Breast epithelium (tissue), 4 donors: ENCODE results near the gene ATP9B. TPM values are rescaled to one million over a fixed set of nuclear protein-coding genes. Genes with fewer than 3 reads are reported as not detected.

Experiments used
- DNase-seq, 2 donors: peaks; one replicate each; pipeline ENCODE4 v3.0.0-alpha.2; 2019; ENCODE audit warnings: low spot score in 2 of 2
- H3K27ac ChIP-seq, 2 donors: fragments of 200-600 bp; sonication (generic) in 1 of 2; one replicate each; pipeline ENCODE4 v1.5.1; 2016 to 2019; ENCODE audit warnings: mild to moderate bottlenecking in 1 of 2
- H3K27me3 ChIP-seq, 2 donors: fragments of 200-600 bp; sonication (generic) in 1 of 2; one replicate each; pipeline versions ENCODE4 v1.5.1 to v1.6.0; 2017 to 2019; ENCODE audit warnings: control low read depth in 1 of 2, mild to moderate bottlenecking in 1 of 2
- H3K36me3 ChIP-seq: fragments of 200-600 bp; one replicate; pipeline ENCODE4 v1.5.1; 2019
- H3K4me1 ChIP-seq, 2 donors: fragments of 200-600 bp; sonication (generic); one replicate each; pipeline ENCODE4 v1.5.1; 2016 to 2019; ENCODE audit warnings: control low read depth in 1 of 2
- H3K4me3 ChIP-seq, 3 donors: fragments of 200-600 bp; sonication (generic); 1 replicate in 2 of 3; 2 replicates in 1 of 3; pipeline ENCODE4 v1.5.1; 2016 to 2019; ENCODE audit warnings: mild to moderate bottlenecking in 3 of 3, moderate library complexity in 2 of 3
- H3K9me3 ChIP-seq, 2 donors: fragments of 200-600 bp; sonication (generic) in 1 of 2; one replicate each; pipeline ENCODE4 v1.5.1; 2016 to 2019; ENCODE audit warnings: control low read depth in 1 of 2
- POLR2A ChIP-seq: fragments of 450-650 bp; IDR thresholded peaks from one replicate; pipeline ENCODE4 v1.6.1; 2016; ENCODE audit warnings: antibody characterized with exemption, mild to moderate bottlenecking, moderate library complexity
- POLR2AphosphoS5 ChIP-seq, 3 donors: sonication (generic); formaldehyde crosslinking; IDR thresholded peaks; one replicate each; pipeline ENCODE4 v1.6.1; 2017; ENCODE audit warnings: antibody characterized with exemption in 3 of 3
- intact Hi-C: fragments of 100-400 bp; cut with DNase I; formaldehyde crosslinking; loops from one replicate; pipeline ENCODE4 v1.15.1; 2023; ENCODE audit warnings: low total_unique reads
- total RNA-seq, 3 donors: library from RNA; depleted of rRNA; stranded (reverse); fragments of >200 nt; gene quantifications; one replicate each; pipeline ENCODE4 v1.1.0, GENCODE V29; 2016
- TF ChIP-seq, protein P1 (sequence below), 3 donors: fragments of 450-650 bp; IDR thresholded peaks; one replicate each; pipeline ENCODE4 v1.5.1; 2016 to 2017; ENCODE audit warnings: antibody characterized with exemption in 3 of 3, mild to moderate bottlenecking in 3 of 3, moderate library complexity in 3 of 3

Gene ATP9B, protein sequence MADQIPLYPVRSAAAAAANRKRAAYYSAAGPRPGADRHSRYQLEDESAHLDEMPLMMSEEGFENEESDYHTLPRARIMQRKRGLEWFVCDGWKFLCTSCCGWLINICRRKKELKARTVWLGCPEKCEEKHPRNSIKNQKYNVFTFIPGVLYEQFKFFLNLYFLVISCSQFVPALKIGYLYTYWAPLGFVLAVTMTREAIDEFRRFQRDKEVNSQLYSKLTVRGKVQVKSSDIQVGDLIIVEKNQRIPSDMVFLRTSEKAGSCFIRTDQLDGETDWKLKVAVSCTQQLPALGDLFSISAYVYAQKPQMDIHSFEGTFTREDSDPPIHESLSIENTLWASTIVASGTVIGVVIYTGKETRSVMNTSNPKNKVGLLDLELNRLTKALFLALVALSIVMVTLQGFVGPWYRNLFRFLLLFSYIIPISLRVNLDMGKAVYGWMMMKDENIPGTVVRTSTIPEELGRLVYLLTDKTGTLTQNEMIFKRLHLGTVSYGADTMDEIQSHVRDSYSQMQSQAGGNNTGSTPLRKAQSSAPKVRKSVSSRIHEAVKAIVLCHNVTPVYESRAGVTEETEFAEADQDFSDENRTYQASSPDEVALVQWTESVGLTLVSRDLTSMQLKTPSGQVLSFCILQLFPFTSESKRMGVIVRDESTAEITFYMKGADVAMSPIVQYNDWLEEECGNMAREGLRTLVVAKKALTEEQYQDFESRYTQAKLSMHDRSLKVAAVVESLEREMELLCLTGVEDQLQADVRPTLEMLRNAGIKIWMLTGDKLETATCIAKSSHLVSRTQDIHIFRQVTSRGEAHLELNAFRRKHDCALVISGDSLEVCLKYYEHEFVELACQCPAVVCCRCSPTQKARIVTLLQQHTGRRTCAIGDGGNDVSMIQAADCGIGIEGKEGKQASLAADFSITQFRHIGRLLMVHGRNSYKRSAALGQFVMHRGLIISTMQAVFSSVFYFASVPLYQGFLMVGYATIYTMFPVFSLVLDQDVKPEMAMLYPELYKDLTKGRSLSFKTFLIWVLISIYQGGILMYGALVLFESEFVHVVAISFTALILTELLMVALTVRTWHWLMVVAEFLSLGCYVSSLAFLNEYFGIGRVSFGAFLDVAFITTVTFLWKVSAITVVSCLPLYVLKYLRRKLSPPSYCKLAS
- 10 to 100 TPM; 42.1 to 55.9 (median 54.4) TPM for total RNA-seq

GRCh38 chr18:79068937-79069716 is at the start of gene ATP9B:
Gene ATP9B, plus strand, starts transcription at chr18:79069394. Its CDS starts 17 bp downstream, at chr18:79069411.
- Histone ChIP-seq H3K27me3 (no peaks in the 10 kb centered on the region), H3K36me3 (no peaks in the 10 kb centered on the region), H3K4me3 (peak within 1 kb of the TSS; percentile 70 to 100 (median 97)), H3K4me1 (peaks cover 0 to 5% of the 10 kb centered on the region in 2 donors), H3K9me3 (no peaks in the 10 kb centered on the region), H3K27ac (peak within 1 kb of the TSS; percentile 95)
- peak; percentile 96 to 97 for DNase-seq
- TF ChIP-seq, protein P1, sequence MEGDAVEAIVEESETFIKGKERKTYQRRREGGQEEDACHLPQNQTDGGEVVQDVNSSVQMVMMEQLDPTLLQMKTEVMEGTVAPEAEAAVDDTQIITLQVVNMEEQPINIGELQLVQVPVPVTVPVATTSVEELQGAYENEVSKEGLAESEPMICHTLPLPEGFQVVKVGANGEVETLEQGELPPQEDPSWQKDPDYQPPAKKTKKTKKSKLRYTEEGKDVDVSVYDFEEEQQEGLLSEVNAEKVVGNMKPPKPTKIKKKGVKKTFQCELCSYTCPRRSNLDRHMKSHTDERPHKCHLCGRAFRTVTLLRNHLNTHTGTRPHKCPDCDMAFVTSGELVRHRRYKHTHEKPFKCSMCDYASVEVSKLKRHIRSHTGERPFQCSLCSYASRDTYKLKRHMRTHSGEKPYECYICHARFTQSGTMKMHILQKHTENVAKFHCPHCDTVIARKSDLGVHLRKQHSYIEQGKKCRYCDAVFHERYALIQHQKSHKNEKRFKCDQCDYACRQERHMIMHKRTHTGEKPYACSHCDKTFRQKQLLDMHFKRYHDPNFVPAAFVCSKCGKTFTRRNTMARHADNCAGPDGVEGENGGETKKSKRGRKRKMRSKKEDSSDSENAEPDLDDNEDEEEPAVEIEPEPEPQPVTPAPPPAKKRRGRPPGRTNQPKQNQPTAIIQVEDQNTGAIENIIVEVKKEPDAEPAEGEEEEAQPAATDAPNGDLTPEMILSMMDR (IDR thresholded peaks at IDR 0.05) = no peak
- TF ChIP-seq POLR2A (no peak), POLR2AphosphoS5 (IDR thresholded peaks at IDR 0.05) (peak; percentile 93 to 95 (median 94))
- intact Hi-C loops = no loop called here

- no peak for TF ChIP-seq POLR2A
- TF ChIP-seq, protein P1 (IDR thresholded peaks at IDR 0.05) = no peak
- no peak for TF ChIP-seq POLR2AphosphoS5 (IDR thresholded peaks at IDR 0.05)
- Histone ChIP-seq H3K27ac (no peak overlapping the region), H3K36me3 (no peaks in the 10 kb centered on the region), H3K4me1 (no peaks in the 10 kb centered on the region), H3K4me3 (no peak overlapping the region), H3K9me3 (peaks cover 9 to 11% of the 10 kb centered on the region in 2 donors), H3K27me3 (peaks cover 0 to 15% of the 10 kb centered on the region in 2 donors)
- DNase-seq = no peak
- intact Hi-C loops = no loop called here
Measured at GRCh38 chr18:79019881-79020280, 49.3 kb upstream of the ATP9B start.

GRCh38 chr18:79022603-79023002 is 46.6 kb upstream of the ATP9B start:
- TF ChIP-seq POLR2A = no peak
- TF ChIP-seq POLR2AphosphoS5 (IDR thresholded peaks at IDR 0.05) = no peak
- TF ChIP-seq, protein P1 (IDR thresholded peaks at IDR 0.05) = no peak
- H3K27me3 ChIP-seq = peaks cover 0 to 15% of the 10 kb centered on the region in 2 donors
- H3K27ac ChIP-seq = no peak overlapping the region
- intact Hi-C loops = no loop called here
- peaks cover 13 to 23% of the 10 kb centered on the region in 2 donors for H3K9me3 ChIP-seq
- no peaks in the 10 kb centered on the region for H3K36me3 ChIP-seq
- no peak for DNase-seq
- no peaks in the 10 kb centered on the region for H3K4me1 ChIP-seq
- H3K4me3 ChIP-seq = no peak overlapping the region

GRCh38 chr18:79026491-79026890 is 42.7 kb upstream of the ATP9B start:
- H3K36me3 ChIP-seq = no peaks in the 10 kb centered on the region
- TF ChIP-seq, protein P1 (IDR thresholded peaks at IDR 0.05) = no peak
- TF ChIP-seq POLR2AphosphoS5 (IDR thresholded peaks at IDR 0.05) (no peak), POLR2A (no peak)
- no peak for DNase-seq
- intact Hi-C loops = no loop called here
- no peak overlapping the region for H3K27ac ChIP-seq
- peaks cover 13 to 26% of the 10 kb centered on the region in 2 donors for H3K9me3 ChIP-seq
- no peak overlapping the region for H3K4me3 ChIP-seq
- H3K27me3 ChIP-seq = peaks cover 0 to 3% of the 10 kb centered on the region in 2 donors
- H3K4me1 ChIP-seq = no peaks in the 10 kb centered on the region
